Activated CD8-positive, alpha-beta T cell treated with anti-CD3 and anti-CD28 coated beads for 36 hours (primary cell): ENCODE data around the gene ELK4. TPM values are rescaled to one million over a fixed set of nuclear protein-coding genes. Genes with fewer than 3 reads are reported as not detected.

Experiments used
- ATAC-seq: fragments of 200-7000 bp; cut with Tn5 transposase; one replicate; pipeline ENCODE4 v1.10.0; 2021; ENCODE audit warnings: mild to moderate bottlenecking, moderate library complexity
- CTCF ChIA-PET: fragments of 350-600 bp; sonication (Branson Sonifier 250); formaldehyde crosslinking; loops from one replicate; lab custom pipeline; 2021; ENCODE audit warnings: antibody characterized with exemption; lab: Charles Lee
- POLR2A ChIA-PET: fragments of 350-600 bp; sonication (Branson Sonifier 250); formaldehyde crosslinking; loops from one replicate; lab custom pipeline; 2021; ENCODE audit warnings: antibody characterized with exemption; lab: Charles Lee
- DNase-seq: peaks from one replicate; pipeline ENCODE4 v3.0.0-alpha.2; 2020
- H3K27ac Mint-ChIP-seq: one replicate; pipeline ENCODE4 v1.8.0; 2021; ENCODE audit warnings: mild to moderate bottlenecking, mixed read lengths
- H3K27me3 Mint-ChIP-seq: one replicate; pipeline ENCODE4 v1.8.0; 2021; ENCODE audit warnings: mixed read lengths
- H3K36me3 Mint-ChIP-seq: one replicate; pipeline ENCODE4 v1.8.0; 2021; ENCODE audit warnings: low read depth, mixed read lengths
- H3K4me1 Mint-ChIP-seq: one replicate; pipeline ENCODE4 v1.8.0; 2021; ENCODE audit warnings: low read depth, mixed read lengths
- H3K4me3 Mint-ChIP-seq: one replicate; pipeline ENCODE4 v1.8.0; 2021; ENCODE audit warnings: mild to moderate bottlenecking, moderate library complexity, mixed read lengths
- H3K9me3 Mint-ChIP-seq: one replicate; pipeline ENCODE4 v1.8.0; 2021; ENCODE audit warnings: mixed read lengths
- CTCF ChIP-seq: fragments of 200-600 bp; IDR thresholded peaks from one replicate; pipeline ENCODE4 v1.8.0; 2022; ENCODE audit warnings: antibody characterized with exemption, mild to moderate bottlenecking
- intact Hi-C: fragments of 100-400 bp; cut with micrococcal nuclease; formaldehyde crosslinking; loops from one replicate; pipeline ENCODE4 v1.10.0; 2022
- total RNA-seq, 2 experiments: library from RNA; stranded (reverse); gene quantifications; one replicate each; pipeline ENCODE4 v1.2.3, GENCODE V29; 2021

ELK4 gene
- total RNA-seq, 2 experiments from 2014 or later: 61.5 to 62.1 TPM

GRCh38 chr1:205664399-205665017 lies 32.7 kb upstream of the ELK4 start:
- ATAC-seq: no peak
- Mint-ChIP-seq H3K27me3 (peaks cover 4% of the 10 kb centered on the region), H3K36me3 (no peaks in the 10 kb centered on the region), H3K4me1 (peaks cover 5% of the 10 kb centered on the region), H3K9me3 (no peaks in the 10 kb centered on the region), H3K4me3 (no peak overlapping the region), H3K27ac (no peak overlapping the region)
- POLR2A ChIA-PET: no interaction called here
- CTCF ChIA-PET: no interaction called here
- TF ChIP-seq CTCF: no peak
- no peak for DNase-seq
- intact Hi-C loops: no loop called here

- ChIA-PET CTCF (no interaction called here), POLR2A (interaction anchor here (0.5 kb wide), 1 partner anchor 13 kb away, joined by 3 read pairs; no protein-coding TSS in a partner anchor)
- Mint-ChIP-seq H3K27ac (no peak overlapping the region), H3K36me3 (no peaks in the 10 kb centered on the region), H3K9me3 (no peaks in the 10 kb centered on the region), H3K4me1 (no peaks in the 10 kb centered on the region), H3K4me3 (no peak overlapping the region), H3K27me3 (peaks cover 4% of the 10 kb centered on the region)
- TF ChIP-seq CTCF: no peak
- intact Hi-C loops: no loop called here
- DNase-seq (no peak), ATAC-seq (no peak)
These were observed 31.6 kb upstream of the ELK4 start for GRCh38 chr1:205663286-205663936.

- CTCF ChIA-PET: interaction anchor here (1.1 to 8.9 kb wide), 5 partner anchors 15 to 314 kb away, joined by 3 to 232 read pairs (median 4); no protein-coding TSS in a partner anchor
- Mint-ChIP-seq H3K9me3 (no peaks in the 10 kb centered on the region), H3K4me3 (no peak overlapping the region), H3K27ac (no peak overlapping the region), H3K27me3 (no peaks in the 10 kb centered on the region), H3K36me3 (no peaks in the 10 kb centered on the region), H3K4me1 (no peaks in the 10 kb centered on the region)
- intact Hi-C loops: no loop called here
- no peak for DNase-seq
- no peak for ATAC-seq
- TF ChIP-seq CTCF: no peak
- POLR2A ChIA-PET: interaction anchor here (0.5 kb wide), 1 partner anchor 13 kb away, joined by 3 read pairs; no protein-coding TSS in a partner anchor
These were observed 31.0 kb upstream of the ELK4 start for GRCh38 chr1:205662791-205663190.

GRCh38 chr1:205662135-205662738 lies 30.4 kb upstream of the ELK4 start:
- POLR2A ChIA-PET: no interaction called here

More at GRCh38 chr1:205662135-205662738, 30.4 kb upstream of the ELK4 start:
- Mint-ChIP-seq H3K9me3 (no peaks in the 10 kb centered on the region), H3K36me3 (no peaks in the 10 kb centered on the region), H3K27me3 (no peaks in the 10 kb centered on the region), H3K4me3 (no peak overlapping the region), H3K27ac (no peak overlapping the region), H3K4me1 (no peaks in the 10 kb centered on the region)
- no peak for TF ChIP-seq CTCF
- no peak for DNase-seq
- intact Hi-C loops: no loop called here
- CTCF ChIA-PET: interaction anchor here (0.9 to 8.9 kb wide), 7 partner anchors 8 to 315 kb away, joined by 3 to 232 read pairs (median 4); no protein-coding TSS in a partner anchor
- ATAC-seq: no peak
